WERI-Rb-1 (cell line): Measurements from ENCODE around the gene PRRC2B.

Source experiments
- DNase-seq: peaks from one replicate; pipeline ENCODE4 v3.0.0-alpha.2; 2020
- H3K27ac ChIP-seq: fragments of 250-450 bp; sonication (Bioruptor Pico); 2 replicates; pipeline ENCODE4 v1.5.1; 2020; ENCODE audit warnings: mild to moderate bottlenecking, moderate library complexity
- H3K27me3 ChIP-seq: fragments of 250-450 bp; sonication (Bioruptor Pico); 2 replicates; pipeline ENCODE4 v1.5.1; 2021; ENCODE audit warnings: mild to moderate bottlenecking, low read depth, moderate library complexity; ENCODE audit not compliant: insufficient read depth, severe bottlenecking
- H3K36me3 ChIP-seq: fragments of 250-450 bp; sonication (Bioruptor Pico); 2 replicates; pipeline ENCODE4 v1.5.1; 2020; ENCODE audit warnings: mild to moderate bottlenecking, moderate library complexity
- H3K4me3 ChIP-seq: 2 replicates; pipeline ENCODE4 v1.5.1; 2011; ENCODE audit warnings: low read depth, mild to moderate bottlenecking, control low read depth, low read length
- H3K9me3 ChIP-seq: fragments of 250-450 bp; sonication (Bioruptor Pico); 2 replicates; pipeline ENCODE4 v1.5.1; 2021; ENCODE audit warnings: mild to moderate bottlenecking, moderate library complexity; ENCODE audit not compliant: severe bottlenecking
- CTCF ChIP-seq: IDR thresholded peaks from 2 replicates; pipeline ENCODE4 v1.5.1; 2011; ENCODE audit warnings: low read depth, mild to moderate bottlenecking, control low read depth, inconsistent platforms, low read length

Gene PRRC2B

GRCh38 chr9:131523451-131524435 is 129.9 kb downstream of the PRRC2B start:
- DNase-seq = no peak

GRCh38 chr9:131524665-131525315 is 130.9 kb downstream of the PRRC2B start:
- Histone ChIP-seq H3K36me3 (peaks cover 100% of the 10 kb centered on the region), H3K27ac (peak overlapping the region; percentile 18; the same call in 1 of the 2 replicates)
- no peak for TF ChIP-seq CTCF

More at GRCh38 chr9:131523451-131524435, 129.9 kb downstream of the PRRC2B start:
- Histone ChIP-seq H3K9me3 (no peaks in the 10 kb centered on the region), H3K36me3 (peaks cover 100% of the 10 kb centered on the region), H3K27ac (peak overlapping the region; percentile 53), H3K4me3 (no peak overlapping the region), H3K27me3 (no peaks in the 10 kb centered on the region)
- no peak for TF ChIP-seq CTCF

GRCh38 chr9:131525643-131526565 is 132.0 kb downstream of the PRRC2B start:
- no peak for DNase-seq
- H3K4me3 ChIP-seq = no peak overlapping the region
- no peak overlapping the region for H3K27ac ChIP-seq
- TF ChIP-seq CTCF = no peak
- H3K9me3 ChIP-seq = no peaks in the 10 kb centered on the region
- peaks cover 99% of the 10 kb centered on the region for H3K36me3 ChIP-seq
- H3K27me3 ChIP-seq = no peaks in the 10 kb centered on the region

More at GRCh38 chr9:131524665-131525315, 130.9 kb downstream of the PRRC2B start:
- no peak overlapping the region for H3K4me3 ChIP-seq
- no peaks in the 10 kb centered on the region for H3K9me3 ChIP-seq
- H3K27me3 ChIP-seq = no peaks in the 10 kb centered on the region
- DNase-seq = no peak

- Histone ChIP-seq H3K27ac (no peak overlapping the region), H3K36me3 (peaks cover 77% of the 10 kb centered on the region), H3K27me3 (no peaks in the 10 kb centered on the region), H3K4me3 (no peak overlapping the region), H3K9me3 (no peaks in the 10 kb centered on the region)
- no peak for TF ChIP-seq CTCF
- no peak for DNase-seq
These were observed 134.3 kb downstream of the PRRC2B start for GRCh38 chr9:131528186-131528585.

- H3K9me3 ChIP-seq = no peaks in the 10 kb centered on the region
- DNase-seq = no peak
- no peak overlapping the region for H3K27ac ChIP-seq
- peaks cover 69% of the 10 kb centered on the region for H3K36me3 ChIP-seq
- TF ChIP-seq CTCF = no peak
- H3K4me3 ChIP-seq = no peak overlapping the region
- no peaks in the 10 kb centered on the region for H3K27me3 ChIP-seq
These were observed 135.1 kb downstream of the PRRC2B start for GRCh38 chr9:131528886-131529505.
